ENCODE data around the gene PPP1R14B.

DNA sequence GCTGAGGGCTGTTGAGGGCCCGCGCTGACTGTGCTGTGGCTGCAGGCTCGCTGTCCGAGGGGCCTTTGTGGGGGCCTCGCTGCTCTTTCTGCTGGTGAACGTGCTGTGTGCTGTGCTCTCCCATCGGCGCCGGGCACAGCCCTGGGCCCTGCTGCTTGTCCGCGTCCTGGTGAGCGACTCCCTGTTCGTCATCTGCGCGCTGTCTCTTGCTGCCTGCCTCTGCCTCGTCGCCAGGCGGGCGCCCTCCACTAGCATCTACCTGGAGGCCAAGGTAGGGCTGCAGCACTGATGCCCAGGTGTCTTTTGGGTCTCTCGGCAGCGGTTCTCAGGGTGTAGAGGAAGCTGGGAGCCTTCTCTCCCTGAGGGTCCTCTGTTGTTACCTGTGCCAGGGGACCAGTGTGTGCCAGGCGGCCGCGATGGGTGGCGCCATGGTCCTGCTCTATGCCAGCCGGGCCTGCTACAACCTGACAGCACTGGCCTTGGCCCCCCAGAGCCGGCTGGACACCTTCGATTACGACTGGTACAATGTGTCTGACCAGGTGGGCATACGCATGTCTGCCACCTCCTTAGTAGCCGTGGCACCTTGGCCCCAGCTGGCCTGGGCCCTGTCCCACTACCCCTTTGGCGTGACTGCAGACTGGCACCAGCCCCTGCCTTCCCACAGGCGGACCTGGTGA, 41.1 kb upstream of the PPP1R14B start:
- TF ChIP-seq POLR2AphosphoS5 (IDR thresholded peaks at IDR 0.05; ENCODE audit: low read depth, low read length) (no peak), POLR2A (IDR thresholded peaks at IDR 0.05; ENCODE audit: low read depth, low read length) (no peak), PAX5 (IDR thresholded peaks at IDR 0.05; ENCODE audit: insufficient read depth, low read length, severe bottlenecking) (no peak), TAF1 (IDR thresholded peaks at IDR 0.05; ENCODE audit: low read depth, low read length) (no peak), POU2F2 (IDR thresholded peaks at IDR 0.05; ENCODE audit: low read depth, low read length) (no peak), SPI1 (IDR thresholded peaks at IDR 0.05; ENCODE audit: low read depth, low read length) (no peak)
